Measurements from ENCODE around the gene HIGD2B.
"Not testable (repeated sequence)": the region's sequence is repeated elsewhere in the genome, so short reads cannot be mapped to it uniquely, and the experiment has no call there.

Gene HIGD2B

GRCh38 chr15:72685925-72686794 lies at the start of gene HIGD2B, which contains the start of gene BBS4:
Gene HIGD2B (minus strand): TSS chr15:72686182. CDS start chr15:72676374, 9,808 bp downstream.
Gene BBS4 (plus strand): TSS chr15:72686207. CDS start chr15:72686228, 21 bp downstream.
- peak; percentile 85 for DNase-seq

- no peak for DNase-seq
Observed at GRCh38 chr15:72735111-72735510, 49.1 kb upstream of the HIGD2B start.

GRCh38 chr15:72733941-72734738 lies 48.2 kb upstream of the HIGD2B start:
- DNase-seq, result no peak

GRCh38 chr15:72732516-72732915 lies 46.5 kb upstream of the HIGD2B start:
- no peak for DNase-seq

- no peak for DNase-seq
Observed at GRCh38 chr15:72732086-72732485, 46.1 kb upstream of the HIGD2B start.

GRCh38 chr15:72728821-72729220 lies 42.8 kb upstream of the HIGD2B start:
- no peak for DNase-seq

GRCh38 chr15:72728249-72728648 lies 42.3 kb upstream of the HIGD2B start:
- DNase-seq, result not testable (repeated sequence)

GRCh38 chr15:72727154-72727553 lies 41.2 kb upstream of the HIGD2B start:
- no peak for DNase-seq

GRCh38 chr15:72725851-72726250 lies 39.9 kb upstream of the HIGD2B start:
- DNase-seq, result not testable (repeated sequence)

GRCh38 chr15:72725446-72725845 lies 39.5 kb upstream of the HIGD2B start:
- no peak for DNase-seq

GRCh38 chr15:72724028-72724427 lies 38.0 kb upstream of the HIGD2B start:
- no peak for DNase-seq

GRCh38 chr15:72722071-72722696 lies 36.2 kb upstream of the HIGD2B start:
- DNase-seq, result peak; percentile 70

GRCh38 chr15:72708551-72709303 lies 22.7 kb upstream of the HIGD2B start:
- not testable (repeated sequence) for DNase-seq

- no peak for DNase-seq
Observed at GRCh38 chr15:72706266-72706665, 20.3 kb upstream of the HIGD2B start.

GRCh38 chr15:72700076-72700475 lies 14.1 kb upstream of the HIGD2B start:
- no peak for DNase-seq

GRCh38 chr15:72698938-72699337 lies 13.0 kb upstream of the HIGD2B start:
- no peak for DNase-seq

- DNase-seq, result no peak
Observed at GRCh38 chr15:72690938-72691337, 5.0 kb upstream of the HIGD2B start.

- no peak for DNase-seq
Observed at GRCh38 chr15:72688697-72689096, 2.7 kb upstream of the HIGD2B start.

- no peak for DNase-seq
Observed at GRCh38 chr15:72685301-72685924, 569 bp downstream of the HIGD2B start.

- no peak for DNase-seq
Observed at GRCh38 chr15:72682772-72683171, 3.2 kb downstream of the HIGD2B start.

- DNase-seq, result no peak
Observed at GRCh38 chr15:72680931-72681330, 5.1 kb downstream of the HIGD2B start.

- DNase-seq, result no peak
Observed at GRCh38 chr15:72676838-72677237, 9.1 kb downstream of the HIGD2B start.
